GM12878 (cell line): Measurements from ENCODE around the gene NXN. TPM values are rescaled to one million over a fixed set of nuclear protein-coding genes. Genes with fewer than 3 reads are reported as not detected.
A peak's percentile ranks its signal among the peaks of the same experiment; 100 is the strongest.

Experiments used
- BRCA1 ChIP-seq: IDR thresholded peaks from 2 replicates; pipeline ENCODE4 v1.6.1; 2011; ENCODE audit warnings: low read depth, low read length, improper control_type of control experiment
- CBX5 ChIP-seq: sonication (generic); IDR thresholded peaks from 2 replicates; pipeline ENCODE4 v1.6.1; 2016; ENCODE audit warnings: low read depth, moderate library complexity, mild to moderate bottlenecking, inconsistent platforms
- HDAC6 ChIP-seq: fragments of 200-600 bp; sonication (generic); IDR thresholded peaks from one replicate; pipeline ENCODE4 v1.8.0; 2017; ENCODE audit warnings: antibody characterized with exemption; ENCODE audit not compliant: unreplicated experiment
- IRF4 ChIP-seq: IDR thresholded peaks from 2 replicates; pipeline ENCODE4 v1.6.1; 2011; ENCODE audit warnings: low read depth, low read length
- MTA2 ChIP-seq: fragments of 450-650 bp; IDR thresholded peaks from 2 replicates; pipeline ENCODE4 v1.6.1; 2016; ENCODE audit warnings: low read depth, mild to moderate bottlenecking, moderate library complexity
- MTA3 ChIP-seq: IDR thresholded peaks from 2 replicates; pipeline ENCODE4 v1.6.1; 2012; ENCODE audit warnings: low read length, inconsistent platforms, borderline replicate concordance
- NFYB ChIP-seq: IDR thresholded peaks from 2 replicates; pipeline ENCODE4 v1.6.1; 2011; ENCODE audit warnings: low read depth, mild to moderate bottlenecking, low read length, improper control_type of control experiment, moderate library complexity; ENCODE audit not compliant: insufficient read depth
- POLR2AphosphoS2 ChIP-seq: IDR thresholded peaks from 2 replicates; pipeline ENCODE4 v1.6.1; 2011; ENCODE audit warnings: low read depth, mild to moderate bottlenecking, low read length, improper control_type of control experiment, moderate library complexity
- SMAD5 ChIP-seq: IDR thresholded peaks from 2 replicates; pipeline ENCODE4 v1.6.1; 2016; ENCODE audit warnings: antibody characterized with exemption, low read depth
- SREBF2 ChIP-seq: IDR thresholded peaks from 2 replicates; pipeline ENCODE4 v1.6.1; 2012; ENCODE audit warnings: mild to moderate bottlenecking, low read length
- SUPT20H ChIP-seq: IDR thresholded peaks from 2 replicates; pipeline ENCODE4 v1.6.1; 2011; ENCODE audit warnings: low read depth, mild to moderate bottlenecking, low read length, moderate library complexity, borderline replicate concordance; ENCODE audit not compliant: control insufficient read depth
- YY1 ChIP-seq: IDR thresholded peaks from 2 replicates; pipeline ENCODE4 v1.6.1; 2011; ENCODE audit warnings: low read depth, mild to moderate bottlenecking, low read length
- ZBED1 ChIP-seq: IDR thresholded peaks from 2 replicates; pipeline ENCODE4 v1.6.1; 2016; ENCODE audit warnings: borderline replicate concordance
- ZNF207 ChIP-seq: fragments of 450-650 bp; IDR thresholded peaks from 2 replicates; pipeline ENCODE4 v1.6.1; 2014; ENCODE audit warnings: antibody characterized with exemption, mild to moderate bottlenecking, borderline replicate concordance
- ZNF217 ChIP-seq: fragments of 450-650 bp; IDR thresholded peaks from 2 replicates; pipeline ENCODE4 v1.6.1; 2017; ENCODE audit warnings: antibody characterized with exemption, mild to moderate bottlenecking
- polyA plus RNA-seq, 11 experiments: library from polyadenylated mRNA; depleted of rRNA in 4 of 11; unstranded in 6 of 11; stranded (reverse) in 5 of 11; fragments of >200 nt; fragmentation: Nextera tagmentation in 4 of 11; fragmentation: Illumina TruSeq in 1 of 11; extraction: Ambion mirVana in 4 of 11; extraction: Trizol in 1 of 11; gene quantifications; 1 replicate in 1 of 11; 2 replicates in 10 of 11; pipeline versions ENCODE4 v1.2.1 to v1.2.3, GENCODE V29; 2011 to 2016; ENCODE audit warnings: inconsistent platforms in 2 of 11, missing spikeins in 2 of 11, low read depth in 1 of 11
- total RNA-seq, 4 experiments: library from RNA; depleted of rRNA in 3 of 4; stranded (reverse); fragments of >200 nt in 3 of 4; fragmentation: Illumina TruSeq in 1 of 4; extraction: Trizol in 1 of 4; gene quantifications; 2 replicates each; pipeline versions ENCODE4 v1.2.1 to v1.2.3, GENCODE V29; 2013 to 2021
- TF ChIP-seq, protein P1 (sequence below): IDR thresholded peaks from 2 replicates; pipeline ENCODE4 v1.6.1; 2012; ENCODE audit warnings: mild to moderate bottlenecking, low read depth, low read length
- TF ChIP-seq, protein P2 (sequence below): IDR thresholded peaks from 2 replicates; pipeline ENCODE4 v1.6.1; 2011; ENCODE audit warnings: mild to moderate bottlenecking, low read depth, low read length, moderate library complexity; ENCODE audit not compliant: insufficient replicate concordance
- TF ChIP-seq, protein P3 (sequence below): fragments of 450-650 bp; IDR thresholded peaks from 2 replicates; pipeline ENCODE4 v1.6.1; 2017; ENCODE audit warnings: mild to moderate bottlenecking, moderate library complexity
- TF ChIP-seq, protein P4 (sequence below): fragments of 450-650 bp; IDR thresholded peaks from 2 replicates; pipeline ENCODE4 v1.6.1; 2014; ENCODE audit warnings: mild to moderate bottlenecking

NXN gene
- total and polyA plus RNA-seq, 10 of the 15 experiments (the other 5 are each of a cell fraction or from before 2014, with no cell fraction given) = 0.04 to 1.2 (median 0.30) TPM

DNA sequence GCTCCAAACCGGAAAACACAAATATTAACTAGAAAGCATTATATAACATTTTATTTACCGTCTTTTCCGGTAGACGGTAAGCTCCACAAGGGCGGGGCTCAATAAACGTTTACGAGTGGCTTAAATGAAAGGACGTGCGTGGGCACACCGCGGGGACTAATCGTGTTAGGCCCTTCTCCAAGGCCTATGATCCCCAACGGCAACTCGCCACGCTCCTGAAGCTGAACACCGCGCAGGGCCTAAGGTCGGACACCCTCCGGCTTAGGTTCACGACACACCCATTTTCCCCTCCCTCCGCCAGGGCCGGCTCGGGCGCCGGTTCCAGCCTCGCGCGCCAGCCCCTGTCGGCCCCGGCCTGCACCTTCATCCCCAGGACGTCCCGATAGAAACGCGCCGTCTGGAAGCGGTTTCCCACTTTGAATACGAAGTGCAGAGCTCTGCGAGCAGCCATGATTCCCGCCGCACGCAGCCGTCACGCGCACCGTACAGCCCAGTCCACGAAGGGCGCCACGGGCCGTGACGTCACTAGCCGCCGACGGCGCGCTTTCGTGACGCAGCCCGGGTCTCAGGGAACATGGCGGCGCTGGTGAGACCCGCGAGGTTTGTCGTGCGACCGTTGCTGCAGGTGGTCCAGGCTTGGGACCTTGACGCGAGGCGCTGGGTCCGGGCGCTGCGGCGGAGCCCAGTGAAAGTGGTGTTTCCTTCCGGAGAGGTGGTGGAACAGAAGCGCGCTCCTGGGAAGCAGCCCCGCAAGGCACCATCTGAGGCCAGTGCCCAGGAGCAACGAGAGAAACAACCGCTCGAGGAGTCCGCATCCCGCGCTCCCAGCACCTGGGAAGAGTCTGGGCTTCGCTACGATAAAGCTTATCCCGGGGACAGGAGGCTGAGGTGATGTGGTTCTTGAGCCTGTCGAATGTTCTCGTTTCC is 197.5 kb downstream of the NXN start, which contains the start of the genes GLOD4 and MRM3 (continued):
- TF ChIP-seq, protein P1, sequence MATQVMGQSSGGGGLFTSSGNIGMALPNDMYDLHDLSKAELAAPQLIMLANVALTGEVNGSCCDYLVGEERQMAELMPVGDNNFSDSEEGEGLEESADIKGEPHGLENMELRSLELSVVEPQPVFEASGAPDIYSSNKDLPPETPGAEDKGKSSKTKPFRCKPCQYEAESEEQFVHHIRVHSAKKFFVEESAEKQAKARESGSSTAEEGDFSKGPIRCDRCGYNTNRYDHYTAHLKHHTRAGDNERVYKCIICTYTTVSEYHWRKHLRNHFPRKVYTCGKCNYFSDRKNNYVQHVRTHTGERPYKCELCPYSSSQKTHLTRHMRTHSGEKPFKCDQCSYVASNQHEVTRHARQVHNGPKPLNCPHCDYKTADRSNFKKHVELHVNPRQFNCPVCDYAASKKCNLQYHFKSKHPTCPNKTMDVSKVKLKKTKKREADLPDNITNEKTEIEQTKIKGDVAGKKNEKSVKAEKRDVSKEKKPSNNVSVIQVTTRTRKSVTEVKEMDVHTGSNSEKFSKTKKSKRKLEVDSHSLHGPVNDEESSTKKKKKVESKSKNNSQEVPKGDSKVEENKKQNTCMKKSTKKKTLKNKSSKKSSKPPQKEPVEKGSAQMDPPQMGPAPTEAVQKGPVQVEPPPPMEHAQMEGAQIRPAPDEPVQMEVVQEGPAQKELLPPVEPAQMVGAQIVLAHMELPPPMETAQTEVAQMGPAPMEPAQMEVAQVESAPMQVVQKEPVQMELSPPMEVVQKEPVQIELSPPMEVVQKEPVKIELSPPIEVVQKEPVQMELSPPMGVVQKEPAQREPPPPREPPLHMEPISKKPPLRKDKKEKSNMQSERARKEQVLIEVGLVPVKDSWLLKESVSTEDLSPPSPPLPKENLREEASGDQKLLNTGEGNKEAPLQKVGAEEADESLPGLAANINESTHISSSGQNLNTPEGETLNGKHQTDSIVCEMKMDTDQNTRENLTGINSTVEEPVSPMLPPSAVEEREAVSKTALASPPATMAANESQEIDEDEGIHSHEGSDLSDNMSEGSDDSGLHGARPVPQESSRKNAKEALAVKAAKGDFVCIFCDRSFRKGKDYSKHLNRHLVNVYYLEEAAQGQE = no peak
- no peak for TF ChIP-seq ZNF217
- TF ChIP-seq, protein P2, sequence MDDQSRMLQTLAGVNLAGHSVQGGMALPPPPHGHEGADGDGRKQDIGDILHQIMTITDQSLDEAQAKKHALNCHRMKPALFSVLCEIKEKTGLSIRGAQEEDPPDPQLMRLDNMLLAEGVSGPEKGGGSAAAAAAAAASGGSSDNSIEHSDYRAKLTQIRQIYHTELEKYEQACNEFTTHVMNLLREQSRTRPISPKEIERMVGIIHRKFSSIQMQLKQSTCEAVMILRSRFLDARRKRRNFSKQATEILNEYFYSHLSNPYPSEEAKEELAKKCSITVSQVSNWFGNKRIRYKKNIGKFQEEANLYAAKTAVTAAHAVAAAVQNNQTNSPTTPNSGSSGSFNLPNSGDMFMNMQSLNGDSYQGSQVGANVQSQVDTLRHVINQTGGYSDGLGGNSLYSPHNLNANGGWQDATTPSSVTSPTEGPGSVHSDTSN = no peak
- peak; percentile 73 for TF ChIP-seq BRCA1
- no peak for TF ChIP-seq SREBF2
- peak; percentile 100 for TF ChIP-seq YY1
- 0 out of 2 replicates have a peak, but pooled peaks have one; percentile 68 for TF ChIP-seq POLR2AphosphoS2
- no peak for TF ChIP-seq MTA3
- peak; percentile 61; the same call in 1 of the 2 replicates for TF ChIP-seq NFYB
- TF ChIP-seq SMAD5 = no peak; the same call in none of the 2 replicates
- TF ChIP-seq, protein P3, sequence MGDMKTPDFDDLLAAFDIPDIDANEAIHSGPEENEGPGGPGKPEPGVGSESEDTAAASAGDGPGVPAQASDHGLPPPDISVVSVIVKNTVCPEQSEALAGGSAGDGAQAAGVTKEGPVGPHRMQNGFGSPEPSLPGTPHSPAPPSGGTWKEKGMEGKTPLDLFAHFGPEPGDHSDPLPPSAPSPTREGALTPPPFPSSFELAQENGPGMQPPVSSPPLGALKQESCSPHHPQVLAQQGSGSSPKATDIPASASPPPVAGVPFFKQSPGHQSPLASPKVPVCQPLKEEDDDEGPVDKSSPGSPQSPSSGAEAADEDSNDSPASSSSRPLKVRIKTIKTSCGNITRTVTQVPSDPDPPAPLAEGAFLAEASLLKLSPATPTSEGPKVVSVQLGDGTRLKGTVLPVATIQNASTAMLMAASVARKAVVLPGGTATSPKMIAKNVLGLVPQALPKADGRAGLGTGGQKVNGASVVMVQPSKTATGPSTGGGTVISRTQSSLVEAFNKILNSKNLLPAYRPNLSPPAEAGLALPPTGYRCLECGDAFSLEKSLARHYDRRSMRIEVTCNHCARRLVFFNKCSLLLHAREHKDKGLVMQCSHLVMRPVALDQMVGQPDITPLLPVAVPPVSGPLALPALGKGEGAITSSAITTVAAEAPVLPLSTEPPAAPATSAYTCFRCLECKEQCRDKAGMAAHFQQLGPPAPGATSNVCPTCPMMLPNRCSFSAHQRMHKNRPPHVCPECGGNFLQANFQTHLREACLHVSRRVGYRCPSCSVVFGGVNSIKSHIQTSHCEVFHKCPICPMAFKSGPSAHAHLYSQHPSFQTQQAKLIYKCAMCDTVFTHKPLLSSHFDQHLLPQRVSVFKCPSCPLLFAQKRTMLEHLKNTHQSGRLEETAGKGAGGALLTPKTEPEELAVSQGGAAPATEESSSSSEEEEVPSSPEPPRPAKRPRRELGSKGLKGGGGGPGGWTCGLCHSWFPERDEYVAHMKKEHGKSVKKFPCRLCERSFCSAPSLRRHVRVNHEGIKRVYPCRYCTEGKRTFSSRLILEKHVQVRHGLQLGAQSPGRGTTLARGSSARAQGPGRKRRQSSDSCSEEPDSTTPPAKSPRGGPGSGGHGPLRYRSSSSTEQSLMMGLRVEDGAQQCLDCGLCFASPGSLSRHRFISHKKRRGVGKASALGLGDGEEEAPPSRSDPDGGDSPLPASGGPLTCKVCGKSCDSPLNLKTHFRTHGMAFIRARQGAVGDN = peak; percentile 73
- TF ChIP-seq CBX5 = no peak
- TF ChIP-seq SUPT20H = no peak
- TF ChIP-seq, protein P4, sequence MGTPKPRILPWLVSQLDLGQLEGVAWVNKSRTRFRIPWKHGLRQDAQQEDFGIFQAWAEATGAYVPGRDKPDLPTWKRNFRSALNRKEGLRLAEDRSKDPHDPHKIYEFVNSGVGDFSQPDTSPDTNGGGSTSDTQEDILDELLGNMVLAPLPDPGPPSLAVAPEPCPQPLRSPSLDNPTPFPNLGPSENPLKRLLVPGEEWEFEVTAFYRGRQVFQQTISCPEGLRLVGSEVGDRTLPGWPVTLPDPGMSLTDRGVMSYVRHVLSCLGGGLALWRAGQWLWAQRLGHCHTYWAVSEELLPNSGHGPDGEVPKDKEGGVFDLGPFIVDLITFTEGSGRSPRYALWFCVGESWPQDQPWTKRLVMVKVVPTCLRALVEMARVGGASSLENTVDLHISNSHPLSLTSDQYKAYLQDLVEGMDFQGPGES = peak; percentile 34; the same call in 1 of the 2 replicates
- 0 out of 2 replicates have a peak, but pooled peaks have one; percentile 50 for TF ChIP-seq IRF4
- TF ChIP-seq HDAC6 = peak; percentile 77
- TF ChIP-seq MTA2 = no peak
- no peak for TF ChIP-seq ZBED1
- TF ChIP-seq ZNF207 = 0 out of 2 replicates have a peak, but pooled peaks have one; percentile 81
